ENCODE measurements around the gene CEP350. TPM values are rescaled to one million over a fixed set of nuclear protein-coding genes. Genes with fewer than 3 reads are reported as not detected.
"Not testable (repeated sequence)": the region's sequence is repeated elsewhere in the genome, so short reads cannot be mapped to it uniquely, and the experiment has no call there.

Gene CEP350
- total RNA-seq, 2 donors from 2014 or later = 41.5 to 55.4 TPM

GRCh38 chr1:179958359-179958758 is 3.7 kb downstream of the CEP350 start:
- intact Hi-C loops (cut with DNase I) = no loop called here
- no peak for ATAC-seq

GRCh38 chr1:179962168-179962567 is 7.6 kb downstream of the CEP350 start:
- DNase-seq; ATAC-seq; H3K4me1 ChIP-seq; H3K9me3 ChIP-seq; H3K36me3 ChIP-seq (replicated peaks in 1 of 2; ENCODE audit: insufficient read depth in 1 of 2, low read depth in 2 of 2); intact Hi-C loops (cut with DNase I); H3K27ac ChIP-seq; H3K27me3 ChIP-seq; H3K4me3 ChIP-seq: not testable (repeated sequence)
- WGBS, 2 donors = 98% methylated on average over 8 of the region's 8 CpGs

More at GRCh38 chr1:179958359-179958758, 3.7 kb downstream of the CEP350 start:
- Histone ChIP-seq H3K4me3 (no peak overlapping the region), H3K36me3 (replicated peaks in 1 of 2; ENCODE audit: insufficient read depth in 1 of 2, low read depth in 2 of 2) (no peaks in the 10 kb centered on the region), H3K27ac (no peak overlapping the region), H3K9me3 (no peaks in the 10 kb centered on the region), H3K4me1 (peaks cover 6% of the 10 kb centered on the region), H3K27me3 (no peaks in the 10 kb centered on the region)
- DNase-seq = no peak
- TF ChIP-seq, protein P1, sequence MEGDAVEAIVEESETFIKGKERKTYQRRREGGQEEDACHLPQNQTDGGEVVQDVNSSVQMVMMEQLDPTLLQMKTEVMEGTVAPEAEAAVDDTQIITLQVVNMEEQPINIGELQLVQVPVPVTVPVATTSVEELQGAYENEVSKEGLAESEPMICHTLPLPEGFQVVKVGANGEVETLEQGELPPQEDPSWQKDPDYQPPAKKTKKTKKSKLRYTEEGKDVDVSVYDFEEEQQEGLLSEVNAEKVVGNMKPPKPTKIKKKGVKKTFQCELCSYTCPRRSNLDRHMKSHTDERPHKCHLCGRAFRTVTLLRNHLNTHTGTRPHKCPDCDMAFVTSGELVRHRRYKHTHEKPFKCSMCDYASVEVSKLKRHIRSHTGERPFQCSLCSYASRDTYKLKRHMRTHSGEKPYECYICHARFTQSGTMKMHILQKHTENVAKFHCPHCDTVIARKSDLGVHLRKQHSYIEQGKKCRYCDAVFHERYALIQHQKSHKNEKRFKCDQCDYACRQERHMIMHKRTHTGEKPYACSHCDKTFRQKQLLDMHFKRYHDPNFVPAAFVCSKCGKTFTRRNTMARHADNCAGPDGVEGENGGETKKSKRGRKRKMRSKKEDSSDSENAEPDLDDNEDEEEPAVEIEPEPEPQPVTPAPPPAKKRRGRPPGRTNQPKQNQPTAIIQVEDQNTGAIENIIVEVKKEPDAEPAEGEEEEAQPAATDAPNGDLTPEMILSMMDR (IDR thresholded peaks at IDR 0.05) = no peak
- TF ChIP-seq POLR2A (IDR thresholded peaks at IDR 0.05) = no peak
- 60 to 68% methylated on average over 3 of the region's 3 CpGs for WGBS, 2 donors

DNA sequence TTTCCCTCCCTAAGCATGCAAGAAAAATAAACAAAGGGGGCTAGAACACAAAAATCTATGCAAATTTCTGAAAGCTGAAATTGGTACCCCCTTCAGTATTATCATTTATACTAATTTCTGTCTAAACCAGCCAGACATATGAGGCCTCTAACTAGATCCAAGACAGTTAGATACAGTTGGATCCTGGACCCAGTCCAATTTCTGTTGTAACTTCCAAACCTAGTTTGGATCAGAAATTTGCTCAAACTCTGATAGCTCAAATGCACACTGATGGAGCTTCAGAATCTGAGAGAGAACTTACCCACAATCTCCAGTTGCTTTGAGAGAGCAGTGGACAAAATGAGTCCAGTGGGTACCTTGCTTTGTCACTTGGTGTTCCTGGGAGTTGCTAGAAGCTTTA is 11.9 kb downstream of the CEP350 start:
- Histone ChIP-seq H3K27me3 (no peaks in the 10 kb centered on the region), H3K9me3 (no peaks in the 10 kb centered on the region), H3K4me3 (no peak overlapping the region), H3K4me1 (peaks cover 19% of the 10 kb centered on the region), H3K27ac (no peak overlapping the region), H3K36me3 (replicated peaks in 1 of 2; ENCODE audit: insufficient read depth in 1 of 2, low read depth in 2 of 2) (no peaks in the 10 kb centered on the region)
- DNase-seq (no peak), ATAC-seq (no peak)
- no peak for TF ChIP-seq POLR2A (IDR thresholded peaks at IDR 0.05)
- TF ChIP-seq, protein P1 (IDR thresholded peaks at IDR 0.05) = no peak
- intact Hi-C loops (cut with DNase I) = no loop called here

GRCh38 chr1:179968284-179968993 is 13.8 kb downstream of the CEP350 start:
- no peak overlapping the region for H3K27ac ChIP-seq
- no peaks in the 10 kb centered on the region for H3K9me3 ChIP-seq
- peaks cover 28% of the 10 kb centered on the region for H3K4me1 ChIP-seq
- ATAC-seq = no peak
- H3K27me3 ChIP-seq = no peaks in the 10 kb centered on the region
- 93 to 96% methylated on average over 6 of the region's 6 CpGs for WGBS, 2 donors
- DNase-seq = no peak
- no peaks in the 10 kb centered on the region for H3K36me3 ChIP-seq (replicated peaks in 1 of 2; ENCODE audit: insufficient read depth in 1 of 2, low read depth in 2 of 2)
- no peak for TF ChIP-seq POLR2A (IDR thresholded peaks at IDR 0.05)
- TF ChIP-seq, protein P1 (IDR thresholded peaks at IDR 0.05) = no peak
- intact Hi-C loops (cut with DNase I) = no loop called here
- no peak overlapping the region for H3K4me3 ChIP-seq

DNA sequence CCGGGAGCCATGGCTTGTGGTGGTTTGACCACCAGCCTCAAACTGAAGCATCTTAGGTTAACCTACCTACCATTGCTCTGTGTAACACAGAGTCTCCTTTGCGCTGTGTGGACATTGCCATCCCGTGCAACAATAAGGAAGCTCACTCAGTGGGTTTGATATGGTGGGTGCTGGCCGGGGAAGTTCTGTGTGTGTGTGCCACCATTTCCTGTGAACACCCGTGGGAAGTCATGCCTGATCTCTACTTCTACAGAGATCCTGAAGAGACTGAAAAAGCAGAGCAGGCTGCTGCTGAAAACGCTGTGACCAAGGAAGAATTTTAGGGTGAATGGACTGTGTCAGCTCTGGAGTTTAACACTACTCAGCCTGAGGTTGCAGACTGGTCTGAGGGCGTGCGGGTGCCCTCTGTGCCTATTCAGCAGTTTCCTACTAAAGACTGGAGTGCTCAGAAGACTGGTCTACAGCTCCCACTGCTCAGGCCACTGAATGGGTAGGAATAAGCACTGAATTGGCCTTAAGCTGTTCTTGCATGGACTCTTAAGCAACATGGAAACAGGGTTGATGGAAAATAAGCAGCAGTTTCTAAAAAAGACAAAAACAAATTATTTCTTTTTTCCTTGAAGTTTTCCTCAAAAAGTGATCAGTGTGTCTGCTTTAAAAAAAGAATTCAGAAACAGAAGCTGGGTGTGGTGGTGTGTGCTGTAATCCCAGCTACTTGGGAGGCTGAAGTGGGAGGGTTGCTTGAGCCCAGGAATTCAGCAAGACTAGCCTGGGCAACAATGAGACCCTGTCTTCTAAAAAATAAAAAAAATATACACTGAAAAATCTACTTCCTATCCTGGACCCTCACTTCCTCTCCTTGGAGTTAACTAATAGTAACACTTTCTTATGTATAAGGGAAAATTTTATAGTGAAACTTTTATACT is 14.6 kb downstream of the CEP350 start:
- H3K27me3 ChIP-seq = no peaks in the 10 kb centered on the region
- ATAC-seq = no peak
- H3K36me3 ChIP-seq (replicated peaks in 1 of 2; ENCODE audit: insufficient read depth in 1 of 2, low read depth in 2 of 2) = no peaks in the 10 kb centered on the region
- DNase-seq = no peak
- intact Hi-C loops (cut with DNase I) = no loop called here
- H3K4me3 ChIP-seq = no peak overlapping the region
- peaks cover 28% of the 10 kb centered on the region for H3K4me1 ChIP-seq
- WGBS, 2 donors = 77 to 80% methylated on average over 6 to 8 of the region's 8 CpGs
- TF ChIP-seq, protein P1 (IDR thresholded peaks at IDR 0.05) = no peak
- TF ChIP-seq POLR2A (IDR thresholded peaks at IDR 0.05) = no peak
- H3K27ac ChIP-seq = peak overlapping the region in 2 of 4 donors; percentile 11 to 66
- H3K9me3 ChIP-seq = no peaks in the 10 kb centered on the region

All from body of pancreas (tissue), 4 donors.